22Rv1 (cell line): Measurements from ENCODE around the gene FAM131C.

ENCODE experiments used
- CTCF ChIP-seq: fragments of 450-650 bp; IDR thresholded peaks from 2 replicates; pipeline ENCODE4 v1.5.1; 2017; ENCODE audit warnings: mild to moderate bottlenecking
- ZFX ChIP-seq: fragments of 450-650 bp; IDR thresholded peaks from 2 replicates; pipeline ENCODE4 v1.6.1; 2017; ENCODE audit warnings: antibody characterized with exemption, borderline replicate concordance

- TF ChIP-seq CTCF (no peak), ZFX (no peak)
Observed at GRCh38 chr1:16011936-16012589, 61.4 kb downstream of the FAM131C start.
